SK-N-SH treated with all-trans-retinoic acid at 6 μM for 48 hours (cell line): ENCODE data around the gene ACKR3.

Source experiments
- CSDC2 ChIP-seq: fragments of 250-450 bp; sonication (Bioruptor Pico); IDR thresholded peaks from 2 replicates; pipeline ENCODE4 v1.5.0; 2020; ENCODE audit warnings: mild to moderate bottlenecking, moderate library complexity
- ZNF565 ChIP-seq: fragments of 450-650 bp; formaldehyde crosslinking; conservative IDR thresholded peaks from 2 replicates; pipeline ENCODE4 v1.5.0; 2020; ENCODE audit warnings: low read depth, mild to moderate bottlenecking, moderate library complexity
- TF ChIP-seq, protein P1 (sequence below): fragments of 250-450 bp; sonication (Bioruptor Pico); IDR thresholded peaks from 2 replicates; pipeline ENCODE4 v1.5.1; 2020; ENCODE audit warnings: low read depth, mild to moderate bottlenecking, moderate library complexity
- TF ChIP-seq, protein P2 (sequence below): fragments of 250-450 bp; sonication (Bioruptor Pico); IDR thresholded peaks from 2 replicates; pipeline ENCODE4 v1.5.1; 2021; ENCODE audit warnings: mild to moderate bottlenecking, moderate library complexity

DNA sequence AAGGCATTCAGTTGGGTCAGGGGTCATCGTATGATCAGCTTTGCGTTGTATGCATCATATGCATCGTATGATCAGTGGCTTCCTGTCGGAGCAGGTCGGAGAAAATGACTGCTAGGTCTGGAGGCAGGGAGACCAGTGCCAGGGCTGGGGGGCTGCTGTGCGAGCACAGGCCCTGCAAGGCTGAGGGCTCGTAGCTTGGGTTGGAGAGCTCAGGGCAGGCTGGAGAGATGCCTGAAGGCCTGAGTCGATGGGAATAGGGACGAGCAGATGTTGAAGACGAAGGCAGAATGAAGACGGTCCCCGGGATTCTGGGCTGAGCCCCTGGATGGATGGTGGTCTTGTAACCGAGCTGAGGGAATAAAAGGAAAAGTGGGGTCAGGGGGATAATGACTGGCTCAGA, 25.3 kb upstream of the ACKR3 start:
- TF ChIP-seq, protein P1, sequence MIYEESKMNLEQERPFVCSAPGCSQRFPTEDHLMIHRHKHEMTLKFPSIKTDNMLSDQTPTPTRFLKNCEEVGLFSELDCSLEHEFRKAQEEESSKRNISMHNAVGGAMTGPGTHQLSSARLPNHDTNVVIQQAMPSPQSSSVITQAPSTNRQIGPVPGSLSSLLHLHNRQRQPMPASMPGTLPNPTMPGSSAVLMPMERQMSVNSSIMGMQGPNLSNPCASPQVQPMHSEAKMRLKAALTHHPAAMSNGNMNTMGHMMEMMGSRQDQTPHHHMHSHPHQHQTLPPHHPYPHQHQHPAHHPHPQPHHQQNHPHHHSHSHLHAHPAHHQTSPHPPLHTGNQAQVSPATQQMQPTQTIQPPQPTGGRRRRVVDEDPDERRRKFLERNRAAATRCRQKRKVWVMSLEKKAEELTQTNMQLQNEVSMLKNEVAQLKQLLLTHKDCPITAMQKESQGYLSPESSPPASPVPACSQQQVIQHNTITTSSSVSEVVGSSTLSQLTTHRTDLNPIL (CRISPR knock-in tag) = no peak
- no peak for TF ChIP-seq CSDC2 (CRISPR knock-in tag)
- TF ChIP-seq, protein P2, sequence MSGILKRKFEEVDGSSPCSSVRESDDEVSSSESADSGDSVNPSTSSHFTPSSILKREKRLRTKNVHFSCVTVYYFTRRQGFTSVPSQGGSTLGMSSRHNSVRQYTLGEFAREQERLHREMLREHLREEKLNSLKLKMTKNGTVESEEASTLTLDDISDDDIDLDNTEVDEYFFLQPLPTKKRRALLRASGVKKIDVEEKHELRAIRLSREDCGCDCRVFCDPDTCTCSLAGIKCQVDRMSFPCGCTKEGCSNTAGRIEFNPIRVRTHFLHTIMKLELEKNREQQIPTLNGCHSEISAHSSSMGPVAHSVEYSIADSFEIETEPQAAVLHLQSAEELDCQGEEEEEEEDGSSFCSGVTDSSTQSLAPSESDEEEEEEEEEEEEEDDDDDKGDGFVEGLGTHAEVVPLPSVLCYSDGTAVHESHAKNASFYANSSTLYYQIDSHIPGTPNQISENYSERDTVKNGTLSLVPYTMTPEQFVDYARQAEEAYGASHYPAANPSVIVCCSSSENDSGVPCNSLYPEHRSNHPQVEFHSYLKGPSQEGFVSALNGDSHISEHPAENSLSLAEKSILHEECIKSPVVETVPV = no peak
- no peak for TF ChIP-seq ZNF565 (CRISPR knock-in tag)
